Measurements from ENCODE around the gene GINS1.

GRCh38 chr20:25495189-25495824 is 87.8 kb downstream of the GINS1 start:
- no peak for TF ChIP-seq CTCF (IDR thresholded peaks at IDR 0.05; ENCODE audit: low read length)
- TF ChIP-seq EZH2 (optimal IDR thresholded peaks at IDR 0.05; ENCODE audit: low read depth, low read length): no peak
